ENCODE data around the gene FGD5. TPM values are rescaled to one million over a fixed set of nuclear protein-coding genes. Genes with fewer than 3 reads are reported as not detected.
A peak's percentile ranks its signal among the peaks of the same experiment; 100 is the strongest.

The FGD5 gene
- total and polyA plus RNA-seq, 9 of the 15 experiments (the other 6 are each of a cell fraction or from before 2014, with no cell fraction given), result 0.18 TPM; not detected in 8

DNA sequence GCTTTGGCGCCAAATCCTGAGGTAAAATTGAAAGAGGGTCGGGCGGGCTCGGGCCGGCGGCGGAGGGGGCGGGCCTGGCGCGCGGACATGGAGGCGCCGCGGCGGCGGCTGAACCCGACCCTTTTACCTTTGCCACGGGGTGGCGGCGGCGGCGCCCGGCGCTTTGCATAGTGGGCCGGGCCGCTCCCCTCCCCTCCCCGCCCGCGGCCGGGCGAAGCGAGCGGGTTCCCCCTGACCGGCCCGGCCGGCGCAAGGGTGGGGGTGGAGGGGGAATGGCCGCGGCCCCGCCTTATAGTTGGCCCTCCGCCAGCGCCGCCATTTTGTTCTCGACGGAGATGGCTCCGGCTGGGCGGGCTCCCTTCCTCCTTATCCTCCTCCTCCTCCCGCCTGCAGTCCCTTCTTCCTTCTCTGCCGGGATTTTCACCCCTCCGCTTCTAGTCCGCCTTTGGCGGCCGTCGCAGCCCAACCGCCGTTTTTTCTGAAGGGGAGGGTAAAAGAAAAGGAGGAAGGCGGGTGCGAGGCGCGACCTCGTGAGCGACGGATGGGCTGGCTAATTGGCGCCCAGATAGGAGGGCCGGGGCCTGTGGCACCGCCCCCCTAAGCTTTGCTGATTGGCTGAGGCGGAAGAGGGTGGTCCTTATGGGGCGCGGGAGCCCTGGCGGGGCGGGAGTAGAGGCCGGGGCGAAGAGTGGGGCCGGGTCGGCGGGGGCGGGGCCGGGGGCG lies 129.3 kb downstream of the FGD5 start (continued):
- TF ChIP-seq, protein P1, sequence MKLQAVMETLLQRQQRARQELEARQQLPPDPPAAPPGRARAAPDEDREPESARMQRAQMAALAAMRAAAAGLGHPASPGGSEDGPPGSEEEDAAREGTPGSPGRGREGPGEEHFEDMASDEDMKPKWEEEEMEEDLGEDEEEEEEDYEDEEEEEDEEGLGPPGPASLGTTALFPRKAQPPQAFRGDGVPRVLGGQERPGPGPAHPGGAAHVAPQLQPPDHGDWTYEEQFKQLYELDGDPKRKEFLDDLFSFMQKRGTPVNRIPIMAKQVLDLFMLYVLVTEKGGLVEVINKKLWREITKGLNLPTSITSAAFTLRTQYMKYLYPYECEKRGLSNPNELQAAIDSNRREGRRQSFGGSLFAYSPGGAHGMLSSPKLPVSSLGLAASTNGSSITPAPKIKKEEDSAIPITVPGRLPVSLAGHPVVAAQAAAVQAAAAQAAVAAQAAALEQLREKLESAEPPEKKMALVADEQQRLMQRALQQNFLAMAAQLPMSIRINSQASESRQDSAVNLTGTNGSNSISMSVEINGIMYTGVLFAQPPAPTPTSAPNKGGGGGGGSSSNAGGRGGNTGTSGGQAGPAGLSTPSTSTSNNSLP (IDR thresholded peaks at IDR 0.05; ENCODE audit: borderline replicate concordance, low read depth, low read length), result no peak
- TF ChIP-seq NBN (IDR thresholded peaks at IDR 0.05; ENCODE audit: low read depth) (no peak; the same call in 1 of the 2 replicates), THRAP3 (IDR thresholded peaks at IDR 0.05; ENCODE audit: borderline replicate concordance) (no peak), BCOR (IDR thresholded peaks at IDR 0.05) (no peak), ZC3H8 (IDR thresholded peaks at IDR 0.05) (no peak), ARID1B (IDR thresholded peaks at IDR 0.05) (peak; percentile 49; the same call in 1 of the 2 replicates), RHOXF2B (CRISPR knock-in tag; conservative IDR thresholded peaks at IDR 0.05) (no peak), BRCA1 (IDR thresholded peaks at IDR 0.05) (no peak), BRCA1 (CRISPR knock-in tag; IDR thresholded peaks at IDR 0.05) (no peak), ETV1 (tag; conservative IDR thresholded peaks at IDR 0.05; ENCODE audit: low read depth) (no peak; the same call in 1 of the 2 replicates), FIP1L1 (IDR thresholded peaks at IDR 0.05; ENCODE audit: low read depth, low read length, poor library complexity, severe bottlenecking) (peak; percentile 75), CHD1 (IDR thresholded peaks at IDR 0.05; ENCODE audit: low read length) (no peak), HCFC1 (IDR thresholded peaks at IDR 0.05; ENCODE audit: low read depth, low read length) (peak; percentile 53; the same call in 1 of the 2 replicates), ZNF165 (CRISPR knock-in tag; IDR thresholded peaks at IDR 0.05; ENCODE audit: borderline replicate concordance) (no peak), TSC22D4 (tag; IDR thresholded peaks at IDR 0.05) (no peak), SMARCC2 (IDR thresholded peaks at IDR 0.05; ENCODE audit: low read depth) (no peak), ZNF197 (CRISPR knock-in tag; IDR thresholded peaks at IDR 0.05; ENCODE audit: low read depth) (no peak), PRMT5 (CRISPR knock-in tag; IDR thresholded peaks at IDR 0.05) (no peak), FOSL1 (tag; conservative IDR thresholded peaks at IDR 0.05) (peak; percentile 50), HIVEP1 (CRISPR knock-in tag; IDR thresholded peaks at IDR 0.05) (no peak), NR2C1 (IDR thresholded peaks at IDR 0.05) (peak; percentile 89), NR2C1 (tag; IDR thresholded peaks at IDR 0.05) (peak; percentile 83)
- TF ChIP-seq, protein P2, sequence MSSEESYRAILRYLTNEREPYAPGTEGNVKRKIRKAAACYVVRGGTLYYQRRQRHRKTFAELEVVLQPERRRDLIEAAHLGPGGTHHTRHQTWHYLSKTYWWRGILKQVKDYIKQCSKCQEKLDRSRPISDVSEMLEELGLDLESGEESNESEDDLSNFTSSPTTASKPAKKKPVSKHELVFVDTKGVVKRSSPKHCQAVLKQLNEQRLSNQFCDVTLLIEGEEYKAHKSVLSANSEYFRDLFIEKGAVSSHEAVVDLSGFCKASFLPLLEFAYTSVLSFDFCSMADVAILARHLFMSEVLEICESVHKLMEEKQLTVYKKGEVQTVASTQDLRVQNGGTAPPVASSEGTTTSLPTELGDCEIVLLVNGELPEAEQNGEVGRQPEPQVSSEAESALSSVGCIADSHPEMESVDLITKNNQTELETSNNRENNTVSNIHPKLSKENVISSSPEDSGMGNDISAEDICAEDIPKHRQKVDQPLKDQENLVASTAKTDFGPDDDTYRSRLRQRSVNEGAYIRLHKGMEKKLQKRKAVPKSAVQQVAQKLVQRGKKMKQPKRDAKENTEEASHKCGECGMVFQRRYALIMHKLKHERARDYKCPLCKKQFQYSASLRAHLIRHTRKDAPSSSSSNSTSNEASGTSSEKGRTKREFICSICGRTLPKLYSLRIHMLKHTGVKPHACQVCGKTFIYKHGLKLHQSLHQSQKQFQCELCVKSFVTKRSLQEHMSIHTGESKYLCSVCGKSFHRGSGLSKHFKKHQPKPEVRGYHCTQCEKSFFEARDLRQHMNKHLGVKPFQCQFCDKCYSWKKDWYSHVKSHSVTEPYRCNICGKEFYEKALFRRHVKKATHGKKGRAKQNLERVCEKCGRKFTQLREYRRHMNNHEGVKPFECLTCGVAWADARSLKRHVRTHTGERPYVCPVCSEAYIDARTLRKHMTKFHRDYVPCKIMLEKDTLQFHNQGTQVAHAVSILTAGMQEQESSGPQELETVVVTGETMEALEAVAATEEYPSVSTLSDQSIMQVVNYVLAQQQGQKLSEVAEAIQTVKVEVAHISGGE (CRISPR knock-in tag; IDR thresholded peaks at IDR 0.05), result no peak; a peak in 1 of 6 replicates
- TF ChIP-seq, protein P3, sequence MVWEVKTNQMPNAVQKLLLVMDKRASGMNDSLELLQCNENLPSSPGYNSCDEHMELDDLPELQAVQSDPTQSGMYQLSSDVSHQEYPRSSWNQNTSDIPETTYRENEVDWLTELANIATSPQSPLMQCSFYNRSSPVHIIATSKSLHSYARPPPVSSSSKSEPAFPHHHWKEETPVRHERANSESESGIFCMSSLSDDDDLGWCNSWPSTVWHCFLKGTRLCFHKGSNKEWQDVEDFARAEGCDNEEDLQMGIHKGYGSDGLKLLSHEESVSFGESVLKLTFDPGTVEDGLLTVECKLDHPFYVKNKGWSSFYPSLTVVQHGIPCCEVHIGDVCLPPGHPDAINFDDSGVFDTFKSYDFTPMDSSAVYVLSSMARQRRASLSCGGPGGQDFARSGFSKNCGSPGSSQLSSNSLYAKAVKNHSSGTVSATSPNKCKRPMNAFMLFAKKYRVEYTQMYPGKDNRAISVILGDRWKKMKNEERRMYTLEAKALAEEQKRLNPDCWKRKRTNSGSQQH (CRISPR knock-in tag; IDR thresholded peaks at IDR 0.05), result peak; percentile 84; the same call in 1 of the 2 replicates

All from K562 (cell line).